IMR-90 (cell line): ENCODE results near the gene TENM4. TPM values are rescaled to one million over a fixed set of nuclear protein-coding genes. Genes with fewer than 3 reads are reported as not detected.

ENCODE experiments used
- ATAC-seq: fragments of 200-7000 bp; cut with Tn5 transposase; 2 replicates; pipeline ENCODE4 v1.9.1; 2020; ENCODE audit warnings: low read depth, mild to moderate bottlenecking, moderate library complexity
- BruUV-seq: library from RNA; stranded (reverse); fragments of 400-500 nt; replicated peaks from 2 replicates; lab custom pipeline; 2021; lab: Mats Ljungman, UMichigan
- CTCF ChIA-PET: fragments of 300-600 bp; formaldehyde crosslinking; extraction: SDS; loops from one replicate; lab custom pipeline; 2021; ENCODE audit warnings: antibody characterized with exemption; lab: Yijun Ruan, JAX
- POLR2A ChIA-PET: fragments of 300-600 bp; sonication (Branson Sonifier 250); formaldehyde crosslinking; loops from one replicate; lab custom pipeline; 2022; ENCODE audit warnings: antibody characterized with exemption; ENCODE audit not compliant: unreplicated experiment; lab: Charles Lee
- DNase-seq: peaks from one replicate; pipeline ENCODE4 v3.0.0; 2013
- H2AFZ ChIP-seq: replicated peaks from 2 replicates; pipeline ENCODE3; 2013; ENCODE audit warnings: low read length, mild to moderate bottlenecking; ENCODE audit not compliant: poor library complexity
- H2AK5ac ChIP-seq: 2 replicates; pipeline ENCODE4 v1.6.1; 2013; ENCODE audit warnings: low read depth, low read length, inconsistent platforms
- H2AK9ac ChIP-seq: replicated peaks from 2 replicates; pipeline ENCODE3; 2013; ENCODE audit warnings: mild to moderate bottlenecking, low read depth, low read length, moderate library complexity; ENCODE audit not compliant: poor library complexity
- H2BK120ac ChIP-seq: 2 replicates; pipeline ENCODE4 v1.6.1; 2013; ENCODE audit warnings: low read depth, low read length, inconsistent platforms
- H2BK15ac ChIP-seq: 3 replicates; pipeline ENCODE4 v1.6.1; 2013; ENCODE audit warnings: low read depth, low read length, inconsistent platforms
- H2BK20ac ChIP-seq: 2 replicates; pipeline ENCODE4 v1.6.1; 2013; ENCODE audit warnings: low read depth, mild to moderate bottlenecking, inconsistent platforms, low read length, moderate library complexity
- H2BK5ac ChIP-seq: 2 replicates; pipeline ENCODE4 v1.6.1; 2013; ENCODE audit warnings: mild to moderate bottlenecking, low read depth, low read length, inconsistent platforms; ENCODE audit not compliant: poor library complexity, severe bottlenecking
- H3K14ac ChIP-seq: replicated peaks from 2 replicates; pipeline ENCODE4 v1.6.1; 2013; ENCODE audit warnings: low read depth, low read length, inconsistent platforms
- H3K18ac ChIP-seq: 2 replicates; pipeline ENCODE4 v1.6.1; 2013; ENCODE audit warnings: low read depth, low read length, control low read depth
- H3K23ac ChIP-seq: 2 replicates; pipeline ENCODE4 v1.6.1; 2013; ENCODE audit warnings: low read depth, low read length, inconsistent platforms
- H3K27ac ChIP-seq: 2 replicates; pipeline ENCODE4 v1.5.1; 2013; ENCODE audit warnings: mild to moderate bottlenecking, control low read depth, low read length; ENCODE audit not compliant: insufficient read depth
- H3K27me3 ChIP-seq: 2 replicates; pipeline ENCODE4 v1.6.1; 2013; ENCODE audit warnings: low read length; ENCODE audit not compliant: control insufficient read depth, insufficient read depth
- H3K36me3 ChIP-seq: 2 replicates; pipeline ENCODE4 v1.6.1; 2013; ENCODE audit warnings: low read length, mixed read lengths; ENCODE audit not compliant: control insufficient read depth, insufficient read depth
- H3K4ac ChIP-seq: 2 replicates; pipeline ENCODE4 v1.6.1; 2013; ENCODE audit warnings: low read depth, low read length, inconsistent platforms
- H3K4me1 ChIP-seq: 2 replicates; pipeline ENCODE4 v1.6.1; 2013; ENCODE audit warnings: low read length, mixed read lengths; ENCODE audit not compliant: control insufficient read depth, insufficient read depth
- H3K4me2 ChIP-seq: 2 replicates; pipeline ENCODE4 v1.6.1; 2013; ENCODE audit warnings: low read depth, mild to moderate bottlenecking, control low read depth, low read length, moderate library complexity
- H3K4me3 ChIP-seq: 2 replicates; pipeline ENCODE4 v1.5.1; 2013; ENCODE audit warnings: low read depth, mild to moderate bottlenecking, control low read depth, low read length, moderate library complexity; ENCODE audit not compliant: insufficient read depth
- H3K56ac ChIP-seq: 2 replicates; pipeline ENCODE4 v1.6.1; 2013; ENCODE audit warnings: low read length, inconsistent platforms; ENCODE audit not compliant: insufficient read depth; ENCODE audit errors: extremely low read depth
- H3K79me1 ChIP-seq, 2 experiments: 2 replicates each; pipeline ENCODE4 v1.6.1; 2013; ENCODE audit warnings: low read length in 2 of 2, inconsistent platforms in 1 of 2, low read depth in 1 of 2
- H3K9ac ChIP-seq: 2 replicates; pipeline ENCODE4 v1.6.1; 2013; ENCODE audit warnings: low read depth, low read length, control low read depth
- H3K9me1 ChIP-seq: 2 replicates; pipeline ENCODE4 v1.6.1; 2013; ENCODE audit warnings: low read length, inconsistent platforms; ENCODE audit not compliant: insufficient read depth
- H3K9me3 ChIP-seq: 2 replicates; pipeline ENCODE4 v1.6.1; 2013; ENCODE audit warnings: low read length; ENCODE audit not compliant: control insufficient read depth, insufficient read depth
- H4K20me1 ChIP-seq: 2 replicates; pipeline ENCODE4 v1.6.1; 2013; ENCODE audit warnings: low read length, inconsistent platforms; ENCODE audit not compliant: insufficient read depth
- H4K5ac ChIP-seq: 2 replicates; pipeline ENCODE4 v1.6.1; 2013; ENCODE audit warnings: mild to moderate bottlenecking, low read depth, low read length, control low read depth
- H4K8ac ChIP-seq, 2 experiments: 2 replicates each; pipeline ENCODE4 v1.6.1; 2013; ENCODE audit warnings: low read depth in 2 of 2, low read length in 2 of 2, control low read depth in 1 of 2, inconsistent platforms in 1 of 2
- H4K91ac ChIP-seq: 2 replicates; pipeline ENCODE4 v1.6.1; 2013; ENCODE audit warnings: low read depth, low read length, inconsistent platforms; ENCODE audit not compliant: insufficient read depth
- CEBPB ChIP-seq: IDR thresholded peaks from 2 replicates; pipeline ENCODE4 v1.6.1; 2012; ENCODE audit warnings: low read depth, low read length, improper control_type of control experiment
- CHD1 ChIP-seq: IDR thresholded peaks from 2 replicates; pipeline ENCODE4 v1.6.1; 2012; ENCODE audit warnings: low read depth, low read length, improper control_type of control experiment
- MAFK ChIP-seq: IDR thresholded peaks from 2 replicates; pipeline ENCODE4 v1.6.1; 2012; ENCODE audit warnings: low read depth, low read length, improper control_type of control experiment
- MXI1 ChIP-seq: IDR thresholded peaks from 2 replicates; pipeline ENCODE4 v1.6.1; 2012; ENCODE audit warnings: low read depth, mild to moderate bottlenecking, low read length, moderate library complexity, borderline replicate concordance
- NFE2L2 ChIP-seq: fragments of 150-350 bp; IDR thresholded peaks from 2 replicates; pipeline ENCODE4 v1.6.1; 2016; ENCODE audit warnings: low read depth, mild to moderate bottlenecking, low read length
- RAD21 ChIP-seq: IDR thresholded peaks from 2 replicates; pipeline ENCODE4 v1.6.1; 2012; ENCODE audit warnings: low read length, improper control_type of control experiment
- RCOR1 ChIP-seq: IDR thresholded peaks from 2 replicates; pipeline ENCODE4 v1.6.1; 2012; ENCODE audit warnings: mild to moderate bottlenecking, low read length, improper control_type of control experiment; ENCODE audit not compliant: insufficient replicate concordance
- RFX5 ChIP-seq: IDR thresholded peaks from 2 replicates; pipeline ENCODE4 v1.8.0; 2012; ENCODE audit warnings: low read depth, mild to moderate bottlenecking, low read length, moderate library complexity
- SMC3 ChIP-seq: fragments of 150-350 bp; IDR thresholded peaks from 2 replicates; pipeline ENCODE4 v1.6.1; 2016; ENCODE audit warnings: low read depth, mild to moderate bottlenecking, antibody characterized with exemption, low read length, moderate library complexity
- WGBS, 2 experiments: methylation state at CpG; one replicate each; pipeline versions ENCODE4 v1.1.5 to v1.1.7; 2013; ENCODE audit warnings: missing lambda C conversion rate in 2 of 2; ENCODE audit not compliant: insufficient read length in 1 of 2; ENCODE audit errors: extremely low coverage in 2 of 2; 5-methylcytosine and 5-hydroxymethylcytosine counted together
- dilution Hi-C: fragments of 300-500 bp; cut with HindIII; formaldehyde crosslinking; loops from one replicate; pipeline ENCODE4 v1.14.3; 2018; ENCODE audit warnings: low sequenced_read_pairs; ENCODE audit not compliant: unreplicated experiment
- in situ Hi-C: fragments of 300-500 bp; cut with MboI; formaldehyde crosslinking; loops from 3 replicates; pipeline ENCODE4 v1.14.3; 2019; ENCODE audit warnings: low sequenced_read_pairs, inconsistent platforms, mixed read lengths
- intact Hi-C: fragments of 100-400 bp; cut with micrococcal nuclease; formaldehyde crosslinking; loops from 2 replicates; pipeline ENCODE4 v1.10.0; 2022
- polyA plus RNA-seq, 3 experiments: library from polyadenylated mRNA; depleted of rRNA; stranded (reverse); fragments of >200 nt; gene quantifications; 2 replicates each; pipeline ENCODE4 v1.2.3, GENCODE V29; 2012; ENCODE audit warnings: low replicate concordance in 1 of 3
- total RNA-seq: library from RNA; depleted of rRNA; stranded (reverse); fragments of >200 nt; gene quantifications from 2 replicates; pipeline ENCODE4 v1.2.3, GENCODE V29; 2012
- TF ChIP-seq, protein P1 (sequence below): conservative IDR thresholded peaks from 2 replicates; pipeline ENCODE4 v1.5.1; 2012; ENCODE audit warnings: mild to moderate bottlenecking, low read depth, low read length, improper control_type of control experiment
- TF ChIP-seq, protein P2 (sequence below): fragments of 150-350 bp; IDR thresholded peaks from 2 replicates; pipeline ENCODE4 v1.6.1; 2016; ENCODE audit warnings: low read depth, mild to moderate bottlenecking, low read length, moderate library complexity, borderline replicate concordance

The TENM4 gene
- total and polyA plus RNA-seq, 2 of the 4 experiments (the other 2 are of a cell fraction) = 7.4 to 9.0 TPM

DNA sequence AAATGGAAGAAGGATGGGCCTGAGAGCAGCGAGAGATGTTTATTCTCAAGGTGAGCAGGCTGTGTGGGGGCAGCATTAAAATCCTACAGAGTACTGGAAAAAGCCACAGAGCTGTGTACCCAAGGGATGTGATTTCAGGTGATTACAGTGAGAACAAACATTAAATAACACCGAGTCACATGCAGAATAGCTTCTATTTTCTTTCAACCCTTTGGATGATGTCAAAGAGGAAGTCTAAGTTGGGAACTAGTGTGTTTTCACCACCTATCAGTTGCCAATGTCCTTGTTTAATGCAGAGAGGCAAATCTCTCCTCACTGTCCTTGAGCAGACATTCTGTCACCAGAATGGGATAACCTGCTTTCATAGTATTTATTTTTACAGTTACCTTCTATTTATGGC, 486.6 kb downstream of the TENM4 start:
- no TSS peak for BruUV-seq
- no peak overlapping the region for H3K18ac ChIP-seq
- CTCF ChIA-PET = no interaction called here

More for the DNA sequence above, 486.6 kb downstream of the TENM4 start:
- Histone ChIP-seq H2AK5ac (no peak overlapping the region), H3K9me1 (peaks cover 3% of the 10 kb centered on the region; the same call in 1 of the 2 replicates), H3K9me3 (no peaks in the 10 kb centered on the region), H3K14ac (no peak overlapping the region), H3K36me3 (no peaks in the 10 kb centered on the region), H2AK9ac (no peak overlapping the region), H2BK5ac (no peak overlapping the region), H3K4me3 (no peak overlapping the region), H2BK120ac (no peak overlapping the region), H3K79me1 (no peaks in the 10 kb centered on the region), H3K27ac (no peak overlapping the region), H4K91ac (no peak overlapping the region), H2BK20ac (no peak overlapping the region), H4K8ac (no peak overlapping the region), H2AFZ (no peak overlapping the region), H3K23ac (0 out of 2 replicates have a peak overlapping the region, but pooled peaks have one; percentile 16), H3K9ac (no peak overlapping the region), H3K4ac (no peak overlapping the region), H3K4me1 (peaks cover 13% of the 10 kb centered on the region), H3K4me2 (no peak overlapping the region), H3K56ac (no peak overlapping the region), H4K5ac (no peak overlapping the region), H4K20me1 (no peaks in the 10 kb centered on the region), H2BK15ac (no peak overlapping the region), H3K27me3 (no peaks in the 10 kb centered on the region)
- POLR2A ChIA-PET = no interaction called here
- DNase-seq = no peak
- no peak for TF ChIP-seq NFE2L2
- TF ChIP-seq RAD21 = no peak
- no peak for TF ChIP-seq SMC3
- no peak for TF ChIP-seq RCOR1
- TF ChIP-seq RFX5 = no peak
- TF ChIP-seq MAFK = no peak
- TF ChIP-seq, protein P1, sequence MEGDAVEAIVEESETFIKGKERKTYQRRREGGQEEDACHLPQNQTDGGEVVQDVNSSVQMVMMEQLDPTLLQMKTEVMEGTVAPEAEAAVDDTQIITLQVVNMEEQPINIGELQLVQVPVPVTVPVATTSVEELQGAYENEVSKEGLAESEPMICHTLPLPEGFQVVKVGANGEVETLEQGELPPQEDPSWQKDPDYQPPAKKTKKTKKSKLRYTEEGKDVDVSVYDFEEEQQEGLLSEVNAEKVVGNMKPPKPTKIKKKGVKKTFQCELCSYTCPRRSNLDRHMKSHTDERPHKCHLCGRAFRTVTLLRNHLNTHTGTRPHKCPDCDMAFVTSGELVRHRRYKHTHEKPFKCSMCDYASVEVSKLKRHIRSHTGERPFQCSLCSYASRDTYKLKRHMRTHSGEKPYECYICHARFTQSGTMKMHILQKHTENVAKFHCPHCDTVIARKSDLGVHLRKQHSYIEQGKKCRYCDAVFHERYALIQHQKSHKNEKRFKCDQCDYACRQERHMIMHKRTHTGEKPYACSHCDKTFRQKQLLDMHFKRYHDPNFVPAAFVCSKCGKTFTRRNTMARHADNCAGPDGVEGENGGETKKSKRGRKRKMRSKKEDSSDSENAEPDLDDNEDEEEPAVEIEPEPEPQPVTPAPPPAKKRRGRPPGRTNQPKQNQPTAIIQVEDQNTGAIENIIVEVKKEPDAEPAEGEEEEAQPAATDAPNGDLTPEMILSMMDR = no peak
- no peak for TF ChIP-seq CEBPB
- TF ChIP-seq CHD1 = no peak
- TF ChIP-seq, protein P2, sequence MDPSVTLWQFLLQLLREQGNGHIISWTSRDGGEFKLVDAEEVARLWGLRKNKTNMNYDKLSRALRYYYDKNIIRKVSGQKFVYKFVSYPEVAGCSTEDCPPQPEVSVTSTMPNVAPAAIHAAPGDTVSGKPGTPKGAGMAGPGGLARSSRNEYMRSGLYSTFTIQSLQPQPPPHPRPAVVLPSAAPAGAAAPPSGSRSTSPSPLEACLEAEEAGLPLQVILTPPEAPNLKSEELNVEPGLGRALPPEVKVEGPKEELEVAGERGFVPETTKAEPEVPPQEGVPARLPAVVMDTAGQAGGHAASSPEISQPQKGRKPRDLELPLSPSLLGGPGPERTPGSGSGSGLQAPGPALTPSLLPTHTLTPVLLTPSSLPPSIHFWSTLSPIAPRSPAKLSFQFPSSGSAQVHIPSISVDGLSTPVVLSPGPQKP = no peak
- TF ChIP-seq MXI1 = no peak
- ATAC-seq = no peak
- in situ Hi-C loops (no loop called here), dilution Hi-C loops (no loop called here), intact Hi-C loops (no loop called here)
- 86% methylated on average over 1 of the region's 2 CpGs; no CpG with 5 or more reads in 1 of the 2 experiments for WGBS, 2 experiments
